Measurements from ENCODE around the gene MSX2. TPM values are rescaled to one million over a fixed set of nuclear protein-coding genes. Genes with fewer than 3 reads are reported as not detected.

Gene MSX2
- total and polyA plus RNA-seq, 2 experiments from 2014 or later: 0.17 to 0.47 TPM

DNA sequence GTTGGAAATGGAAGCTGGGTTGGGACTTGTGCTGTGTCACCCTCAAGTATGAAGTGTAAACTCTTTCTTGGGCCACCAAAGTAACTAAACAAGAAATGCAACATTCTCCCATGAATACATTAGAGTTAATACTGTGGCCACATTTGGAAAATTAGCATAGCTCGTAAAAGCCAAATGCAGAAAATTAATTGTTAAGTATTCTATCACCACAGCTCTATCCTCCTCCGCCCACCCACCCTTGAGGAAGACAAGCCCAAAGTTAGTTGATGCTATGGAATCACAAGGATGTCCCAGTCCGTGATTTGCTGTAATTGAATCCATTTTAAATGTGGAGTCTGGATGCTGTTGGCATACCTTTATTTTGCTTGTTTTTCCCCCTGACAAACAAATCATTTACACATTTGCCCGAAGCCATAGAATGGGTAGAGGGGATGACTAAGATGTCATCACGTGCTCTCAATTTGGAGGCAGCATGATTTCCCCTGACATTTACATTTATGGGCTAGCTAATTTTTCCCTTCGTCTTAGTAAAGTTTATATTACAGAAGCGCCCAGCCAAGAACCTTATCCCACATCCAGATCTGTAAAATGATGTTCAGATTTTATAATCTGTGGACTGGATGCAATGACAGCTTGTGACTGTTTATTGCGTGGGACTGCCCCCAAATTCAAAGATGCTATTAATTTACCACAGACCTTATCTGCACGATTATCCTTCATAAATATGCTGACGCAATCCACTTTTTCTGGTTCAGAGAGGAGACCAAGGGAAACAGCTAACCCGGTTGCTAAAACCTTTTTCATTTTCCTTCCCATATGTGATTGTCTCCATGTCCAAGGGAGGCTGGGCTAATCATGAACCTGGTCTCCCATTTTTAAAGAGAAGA is 3.7 kb downstream of the MSX2 start (continued):
- TF ChIP-seq, protein P1, sequence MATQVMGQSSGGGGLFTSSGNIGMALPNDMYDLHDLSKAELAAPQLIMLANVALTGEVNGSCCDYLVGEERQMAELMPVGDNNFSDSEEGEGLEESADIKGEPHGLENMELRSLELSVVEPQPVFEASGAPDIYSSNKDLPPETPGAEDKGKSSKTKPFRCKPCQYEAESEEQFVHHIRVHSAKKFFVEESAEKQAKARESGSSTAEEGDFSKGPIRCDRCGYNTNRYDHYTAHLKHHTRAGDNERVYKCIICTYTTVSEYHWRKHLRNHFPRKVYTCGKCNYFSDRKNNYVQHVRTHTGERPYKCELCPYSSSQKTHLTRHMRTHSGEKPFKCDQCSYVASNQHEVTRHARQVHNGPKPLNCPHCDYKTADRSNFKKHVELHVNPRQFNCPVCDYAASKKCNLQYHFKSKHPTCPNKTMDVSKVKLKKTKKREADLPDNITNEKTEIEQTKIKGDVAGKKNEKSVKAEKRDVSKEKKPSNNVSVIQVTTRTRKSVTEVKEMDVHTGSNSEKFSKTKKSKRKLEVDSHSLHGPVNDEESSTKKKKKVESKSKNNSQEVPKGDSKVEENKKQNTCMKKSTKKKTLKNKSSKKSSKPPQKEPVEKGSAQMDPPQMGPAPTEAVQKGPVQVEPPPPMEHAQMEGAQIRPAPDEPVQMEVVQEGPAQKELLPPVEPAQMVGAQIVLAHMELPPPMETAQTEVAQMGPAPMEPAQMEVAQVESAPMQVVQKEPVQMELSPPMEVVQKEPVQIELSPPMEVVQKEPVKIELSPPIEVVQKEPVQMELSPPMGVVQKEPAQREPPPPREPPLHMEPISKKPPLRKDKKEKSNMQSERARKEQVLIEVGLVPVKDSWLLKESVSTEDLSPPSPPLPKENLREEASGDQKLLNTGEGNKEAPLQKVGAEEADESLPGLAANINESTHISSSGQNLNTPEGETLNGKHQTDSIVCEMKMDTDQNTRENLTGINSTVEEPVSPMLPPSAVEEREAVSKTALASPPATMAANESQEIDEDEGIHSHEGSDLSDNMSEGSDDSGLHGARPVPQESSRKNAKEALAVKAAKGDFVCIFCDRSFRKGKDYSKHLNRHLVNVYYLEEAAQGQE (IDR thresholded peaks at IDR 0.05; ENCODE audit: unreplicated experiment): no peak
- no peak for TF ChIP-seq POLR2AphosphoS5 (IDR thresholded peaks at IDR 0.05; ENCODE audit: low read depth)
- no peak for TF ChIP-seq JUNB (IDR thresholded peaks at IDR 0.05; ENCODE audit: unreplicated experiment)
- no peak for TF ChIP-seq NANOG (IDR thresholded peaks at IDR 0.05; ENCODE audit: borderline replicate concordance)
- TF ChIP-seq EZH2phosphoT487 (IDR thresholded peaks at IDR 0.05; ENCODE audit: unreplicated experiment): no peak

- Mint-ChIP-seq H3K4me1 (peaks cover 63% of the 10 kb centered on the region), H3K36me3 (ENCODE audit: low read depth) (no peaks in the 10 kb centered on the region; the same call in 2 of the 3 replicates)
- no peak for TF ChIP-seq JUNB (IDR thresholded peaks at IDR 0.05; ENCODE audit: unreplicated experiment)
- TF ChIP-seq ZNF114 (CRISPR knock-in tag; IDR thresholded peaks at IDR 0.05): no peak
- peak; percentile 76 for TF ChIP-seq EZH2phosphoT487 (IDR thresholded peaks at IDR 0.05; ENCODE audit: unreplicated experiment)
- no peak for TF ChIP-seq ZNF462 (CRISPR knock-in tag; IDR thresholded peaks at IDR 0.05)
- TF ChIP-seq, protein P2, sequence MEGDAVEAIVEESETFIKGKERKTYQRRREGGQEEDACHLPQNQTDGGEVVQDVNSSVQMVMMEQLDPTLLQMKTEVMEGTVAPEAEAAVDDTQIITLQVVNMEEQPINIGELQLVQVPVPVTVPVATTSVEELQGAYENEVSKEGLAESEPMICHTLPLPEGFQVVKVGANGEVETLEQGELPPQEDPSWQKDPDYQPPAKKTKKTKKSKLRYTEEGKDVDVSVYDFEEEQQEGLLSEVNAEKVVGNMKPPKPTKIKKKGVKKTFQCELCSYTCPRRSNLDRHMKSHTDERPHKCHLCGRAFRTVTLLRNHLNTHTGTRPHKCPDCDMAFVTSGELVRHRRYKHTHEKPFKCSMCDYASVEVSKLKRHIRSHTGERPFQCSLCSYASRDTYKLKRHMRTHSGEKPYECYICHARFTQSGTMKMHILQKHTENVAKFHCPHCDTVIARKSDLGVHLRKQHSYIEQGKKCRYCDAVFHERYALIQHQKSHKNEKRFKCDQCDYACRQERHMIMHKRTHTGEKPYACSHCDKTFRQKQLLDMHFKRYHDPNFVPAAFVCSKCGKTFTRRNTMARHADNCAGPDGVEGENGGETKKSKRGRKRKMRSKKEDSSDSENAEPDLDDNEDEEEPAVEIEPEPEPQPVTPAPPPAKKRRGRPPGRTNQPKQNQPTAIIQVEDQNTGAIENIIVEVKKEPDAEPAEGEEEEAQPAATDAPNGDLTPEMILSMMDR (conservative IDR thresholded peaks at IDR 0.05; ENCODE audit: low read depth in 2 of 2): no peak
These were observed 4.8 kb downstream of the MSX2 start for GRCh38 chr5:174729075-174729680.

More at GRCh38 chr5:174729075-174729680, 4.8 kb downstream of the MSX2 start:
- no peak overlapping the region for H3K27ac ChIP-seq (ENCODE audit: low read depth)
- H3K36me3 ChIP-seq (ENCODE audit: insufficient read depth): no peaks in the 10 kb centered on the region
- no peak overlapping the region for H3K27ac Mint-ChIP-seq
- peaks cover 57% of the 10 kb centered on the region for H4K20me1 ChIP-seq (replicated peaks; ENCODE audit: insufficient read depth)
- DNase-seq (ENCODE audit: low spot score) (peak; percentile 77), ATAC-seq (peak; percentile 10)
- H3K9me2 ChIP-seq (ENCODE audit: insufficient read depth): no peaks in the 10 kb centered on the region
- peaks cover 100% of the 10 kb centered on the region for H3K27me3 ChIP-seq (ENCODE audit: insufficient read depth)
- H3K79me2 ChIP-seq (replicated peaks; ENCODE audit: insufficient read depth): no peaks in the 10 kb centered on the region
- H3F3A ChIP-seq (replicated peaks; ENCODE audit: low read depth): peaks cover 10% of the 10 kb centered on the region
- no peaks in the 10 kb centered on the region; the same call in 2 of the 3 replicates for H3K9me3 Mint-ChIP-seq
- peaks cover 69% of the 10 kb centered on the region for H3K4me1 ChIP-seq (ENCODE audit: insufficient read depth)
- H2AFZ ChIP-seq: no peak overlapping the region
- H3K4me2 ChIP-seq: peak overlapping the region; percentile 60
- H3K4me3 ChIP-seq: peak overlapping the region; percentile 35
- H3K27me3 Mint-ChIP-seq (ENCODE audit: insufficient read depth, low read depth, poor library complexity): peaks cover 98% of the 10 kb centered on the region
- peak overlapping the region; percentile 55 for H3K4me3 Mint-ChIP-seq
